Heart left ventricle (tissue), 13 donors: ENCODE measurements around the gene MLLT3.

Source experiments
- POLR2A ChIP-seq, 2 donors: fragments of 450-650 bp; IDR thresholded peaks; one replicate each; pipeline ENCODE4 v1.6.1; 2017; ENCODE audit warnings: antibody characterized with exemption in 2 of 2, mild to moderate bottlenecking in 2 of 2, moderate library complexity in 2 of 2
- TF ChIP-seq, protein P1 (sequence below), 12 donors: fragments of 200-600 bp; sonication (generic) in 4 of 12; IDR thresholded peaks; one replicate each; pipeline versions ENCODE4 v1.5.0 to v1.8.0; 2018 to 2022; ENCODE audit warnings: antibody characterized with exemption in 12 of 12, mild to moderate bottlenecking in 5 of 12
- donor health status: ischemic (EF 13 %, LVEDD 7.1; RV severe dilation, severe dysfunction).
- donor health status: DM: no; HTN: yes; CAD: no.
- donor health status: DM: no; HTN: no; CAD: no.
- donor health status: ischemic (EF 25% LVEDD 6.9; RV normal size, moderate dysfunction).
- donor health status: ischemic (EF 25% LVEDD 5.7; RV mildly dilated, moderate dysfunction).
- donor health status: ischemic (EF 35%, LVEDD 5.7; RV mildly dilated, moderate dysfunction).
- donor health status: nonischemic (EF 11% LVEDD 7.7; RV severe dilation, severe dysfunction).
- donor health status: DM: yes; HTN: yes; CAD: no.
- donor health status: PGD.
- donor health status: ischemic (EF 29% LVEDD 5.4; RV normal size, mild dysfunction).
- donor health status: nonischemic (EF 23%, LVEDD 6.1; RV moderate dilation, normal function).

DNA sequence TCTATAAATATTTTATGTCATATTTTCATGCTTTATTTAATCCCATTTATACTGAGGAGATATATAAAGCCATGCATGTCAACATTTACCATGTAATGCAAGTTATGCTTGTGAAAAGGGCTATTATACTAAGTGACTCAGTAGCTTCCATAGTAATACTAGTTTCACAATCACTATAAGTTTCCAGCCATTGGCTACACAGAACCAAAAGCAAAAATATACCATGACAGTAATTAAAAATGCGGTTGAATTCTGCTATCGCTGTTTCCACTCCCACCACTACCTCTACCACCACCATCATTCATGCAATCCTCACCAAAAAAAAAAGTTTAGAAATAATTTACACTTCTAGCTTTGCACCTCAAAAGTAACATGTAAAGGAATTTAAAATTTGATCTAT lies 60.2 kb downstream of the MLLT3 start:
- TF ChIP-seq, protein P1, sequence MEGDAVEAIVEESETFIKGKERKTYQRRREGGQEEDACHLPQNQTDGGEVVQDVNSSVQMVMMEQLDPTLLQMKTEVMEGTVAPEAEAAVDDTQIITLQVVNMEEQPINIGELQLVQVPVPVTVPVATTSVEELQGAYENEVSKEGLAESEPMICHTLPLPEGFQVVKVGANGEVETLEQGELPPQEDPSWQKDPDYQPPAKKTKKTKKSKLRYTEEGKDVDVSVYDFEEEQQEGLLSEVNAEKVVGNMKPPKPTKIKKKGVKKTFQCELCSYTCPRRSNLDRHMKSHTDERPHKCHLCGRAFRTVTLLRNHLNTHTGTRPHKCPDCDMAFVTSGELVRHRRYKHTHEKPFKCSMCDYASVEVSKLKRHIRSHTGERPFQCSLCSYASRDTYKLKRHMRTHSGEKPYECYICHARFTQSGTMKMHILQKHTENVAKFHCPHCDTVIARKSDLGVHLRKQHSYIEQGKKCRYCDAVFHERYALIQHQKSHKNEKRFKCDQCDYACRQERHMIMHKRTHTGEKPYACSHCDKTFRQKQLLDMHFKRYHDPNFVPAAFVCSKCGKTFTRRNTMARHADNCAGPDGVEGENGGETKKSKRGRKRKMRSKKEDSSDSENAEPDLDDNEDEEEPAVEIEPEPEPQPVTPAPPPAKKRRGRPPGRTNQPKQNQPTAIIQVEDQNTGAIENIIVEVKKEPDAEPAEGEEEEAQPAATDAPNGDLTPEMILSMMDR (IDR thresholded peaks at IDR 0.05), result no peak
- TF ChIP-seq POLR2A (IDR thresholded peaks at IDR 0.05), result no peak
